ENCODE measurements around the gene UPF3A. TPM values are rescaled to one million over a fixed set of nuclear protein-coding genes. Genes with fewer than 3 reads are reported as not detected.
A peak's percentile ranks its signal among the peaks of the same experiment; 100 is the strongest.
"Not testable (repeated sequence)": the region's sequence is repeated elsewhere in the genome, so short reads cannot be mapped to it uniquely, and the experiment has no call there.

Gene UPF3A
- total and polyA plus RNA-seq, 5 donors, result 25.3 to 36.3 (median 26.8) TPM

GRCh38 chr13:114264313-114264712 is 17.1 kb upstream of the UPF3A start:
- ATAC-seq; intact Hi-C loops (cut with DNase I): not testable (repeated sequence)

GRCh38 chr13:114264886-114265611 is 16.4 kb upstream of the UPF3A start:
- no peak for ATAC-seq
- DNase-seq, result no peak
- intact Hi-C loops (cut with DNase I), result no loop called here
- Histone ChIP-seq H3K9me3 (ENCODE audit: control insufficient read depth, low read length) (no peaks in the 10 kb centered on the region), H3K4me3 (ENCODE audit: low read length) (no peak overlapping the region), H3K27ac (ENCODE audit: low read length) (no peak overlapping the region), H3K27me3 (ENCODE audit: control insufficient read depth, insufficient read depth) (no peaks in the 10 kb centered on the region), H3K4me1 (ENCODE audit: control insufficient read depth, insufficient read depth, low read length) (no peaks in the 10 kb centered on the region)
- 90% methylated on average over 8 of the region's 8 CpGs for WGBS

More at GRCh38 chr13:114264313-114264712, 17.1 kb upstream of the UPF3A start:
- not testable (repeated sequence) for H3K27me3 ChIP-seq (ENCODE audit: control insufficient read depth, insufficient read depth); H3K4me3 ChIP-seq (ENCODE audit: low read length); DNase-seq; H3K27ac ChIP-seq (ENCODE audit: low read length); H3K4me1 ChIP-seq (ENCODE audit: control insufficient read depth, insufficient read depth, low read length); H3K9me3 ChIP-seq (ENCODE audit: control insufficient read depth, low read length)
- 97% methylated on average over 13 of the region's 13 CpGs for WGBS

GRCh38 chr13:114266241-114266640 is 15.2 kb upstream of the UPF3A start:
- no peaks in the 10 kb centered on the region for H3K4me1 ChIP-seq (ENCODE audit: control insufficient read depth, insufficient read depth, low read length)
- DNase-seq, result no peak
- H3K27me3 ChIP-seq (ENCODE audit: control insufficient read depth, insufficient read depth), result no peaks in the 10 kb centered on the region
- no peak overlapping the region for H3K4me3 ChIP-seq (ENCODE audit: low read length)
- 97% methylated on average over 5 of the region's 5 CpGs for WGBS
- intact Hi-C loops (cut with DNase I), result no loop called here
- H3K27ac ChIP-seq (ENCODE audit: low read length), result no peak overlapping the region
- no peaks in the 10 kb centered on the region for H3K9me3 ChIP-seq (ENCODE audit: control insufficient read depth, low read length)
- no peak for ATAC-seq

- no peaks in the 10 kb centered on the region for H3K27me3 ChIP-seq (ENCODE audit: control insufficient read depth, insufficient read depth)
- 96% methylated on average over 6 of the region's 6 CpGs for WGBS
- no peak overlapping the region for H3K4me3 ChIP-seq (ENCODE audit: low read length)
- no peak overlapping the region for H3K27ac ChIP-seq (ENCODE audit: low read length)
- H3K9me3 ChIP-seq (ENCODE audit: control insufficient read depth, low read length), result no peaks in the 10 kb centered on the region
- intact Hi-C loops (cut with DNase I), result no loop called here
- no peaks in the 10 kb centered on the region for H3K4me1 ChIP-seq (ENCODE audit: control insufficient read depth, insufficient read depth, low read length)
- ATAC-seq (no peak), DNase-seq (no peak)
Observed at GRCh38 chr13:114268344-114269280, 12.8 kb upstream of the UPF3A start.

- intact Hi-C loops (cut with DNase I), result no loop called here
- Histone ChIP-seq H3K27me3 (ENCODE audit: control insufficient read depth, insufficient read depth) (no peaks in the 10 kb centered on the region), H3K4me1 (ENCODE audit: control insufficient read depth, insufficient read depth, low read length) (no peaks in the 10 kb centered on the region), H3K4me3 (ENCODE audit: low read length) (no peak overlapping the region), H3K27ac (ENCODE audit: low read length) (no peak overlapping the region), H3K9me3 (ENCODE audit: control insufficient read depth, low read length) (no peaks in the 10 kb centered on the region)
- DNase-seq (no peak), ATAC-seq (no peak)
- WGBS, result 87% methylated on average over 4 of the region's 4 CpGs
Observed at GRCh38 chr13:114269281-114269770, 12.1 kb upstream of the UPF3A start.

GRCh38 chr13:114272977-114273376 is 8.4 kb upstream of the UPF3A start:
- Histone ChIP-seq H3K9me3 (ENCODE audit: control insufficient read depth, low read length) (no peaks in the 10 kb centered on the region), H3K27ac (ENCODE audit: low read length) (no peak overlapping the region), H3K27me3 (ENCODE audit: control insufficient read depth, insufficient read depth) (no peaks in the 10 kb centered on the region), H3K4me1 (ENCODE audit: control insufficient read depth, insufficient read depth, low read length) (no peaks in the 10 kb centered on the region), H3K4me3 (ENCODE audit: low read length) (no peak overlapping the region)
- 72% methylated on average over 2 of the region's 2 CpGs for WGBS
- DNase-seq (no peak), ATAC-seq (no peak)
- intact Hi-C loops (cut with DNase I), result no loop called here

- 83% methylated on average over 7 of the region's 7 CpGs for WGBS
Observed at GRCh38 chr13:114275304-114275703, 6.1 kb upstream of the UPF3A start.

GRCh38 chr13:114279146-114279545 is 2.3 kb upstream of the UPF3A start:
- no peak for ATAC-seq
- no peak overlapping the region for H3K4me3 ChIP-seq (ENCODE audit: low read length)
- 71% methylated on average over 4 of the region's 4 CpGs for WGBS
- intact Hi-C loops (cut with DNase I), result no loop called here
- H3K9me3 ChIP-seq (ENCODE audit: control insufficient read depth, low read length), result no peaks in the 10 kb centered on the region
- H3K27ac ChIP-seq (ENCODE audit: low read length), result no peak overlapping the region
- no peak for DNase-seq
- H3K27me3 ChIP-seq (ENCODE audit: control insufficient read depth, insufficient read depth), result no peaks in the 10 kb centered on the region
- no peaks in the 10 kb centered on the region for H3K4me1 ChIP-seq (ENCODE audit: control insufficient read depth, insufficient read depth, low read length)

More at GRCh38 chr13:114275304-114275703, 6.1 kb upstream of the UPF3A start:
- ATAC-seq (no peak), DNase-seq (peak in 1 of 3 donors; percentile 46)
- H3K27ac ChIP-seq (ENCODE audit: low read length), result no peak overlapping the region
- no peak overlapping the region for H3K4me3 ChIP-seq (ENCODE audit: low read length)
- no peaks in the 10 kb centered on the region for H3K4me1 ChIP-seq (ENCODE audit: control insufficient read depth, insufficient read depth, low read length)
- H3K27me3 ChIP-seq (ENCODE audit: control insufficient read depth, insufficient read depth), result no peaks in the 10 kb centered on the region
- H3K9me3 ChIP-seq (ENCODE audit: control insufficient read depth, low read length), result no peaks in the 10 kb centered on the region
- intact Hi-C loops (cut with DNase I), result no loop called here

- ATAC-seq (no peak), DNase-seq (no peak)
- no peaks in the 10 kb centered on the region for H3K27me3 ChIP-seq (ENCODE audit: control insufficient read depth, insufficient read depth)
- intact Hi-C loops (cut with DNase I), result no loop called here
- H3K9me3 ChIP-seq (ENCODE audit: control insufficient read depth, low read length), result no peaks in the 10 kb centered on the region
- H3K27ac ChIP-seq (ENCODE audit: low read length), result no peak overlapping the region
- no peak overlapping the region for H3K4me3 ChIP-seq (ENCODE audit: low read length)
- H3K4me1 ChIP-seq (ENCODE audit: control insufficient read depth, insufficient read depth, low read length), result no peaks in the 10 kb centered on the region
- WGBS, result 90% methylated on average over 2 of the region's 2 CpGs
Observed at GRCh38 chr13:114279758-114280355, 1.5 kb upstream of the UPF3A start.

GRCh38 chr13:114282041-114282670 is 755 bp downstream of the UPF3A start:
- DNase-seq (peak; percentile 29 to 90 (median 67)), ATAC-seq (peak; percentile 79)
- no peaks in the 10 kb centered on the region for H3K4me1 ChIP-seq (ENCODE audit: control insufficient read depth, insufficient read depth, low read length)
- under 1% methylated on average over 50 of the region's 50 CpGs for WGBS
- intact Hi-C loops (cut with DNase I), result no loop called here
- H3K9me3 ChIP-seq (ENCODE audit: control insufficient read depth, low read length), result no peaks in the 10 kb centered on the region
- peak overlapping the region; percentile 58 for H3K4me3 ChIP-seq (ENCODE audit: low read length)
- peak overlapping the region; percentile 70 for H3K27ac ChIP-seq (ENCODE audit: low read length)
- no peaks in the 10 kb centered on the region for H3K27me3 ChIP-seq (ENCODE audit: control insufficient read depth, insufficient read depth)
